ENCODE results near the gene CD80. TPM values are rescaled to one million over a fixed set of nuclear protein-coding genes. Genes with fewer than 3 reads are reported as not detected.

The CD80 gene
- total and polyA plus RNA-seq, 2 of the 8 experiments (the other 6 are each of a cell fraction or from before 2014, with no cell fraction given), result 0.11 TPM; not detected in 1

DNA sequence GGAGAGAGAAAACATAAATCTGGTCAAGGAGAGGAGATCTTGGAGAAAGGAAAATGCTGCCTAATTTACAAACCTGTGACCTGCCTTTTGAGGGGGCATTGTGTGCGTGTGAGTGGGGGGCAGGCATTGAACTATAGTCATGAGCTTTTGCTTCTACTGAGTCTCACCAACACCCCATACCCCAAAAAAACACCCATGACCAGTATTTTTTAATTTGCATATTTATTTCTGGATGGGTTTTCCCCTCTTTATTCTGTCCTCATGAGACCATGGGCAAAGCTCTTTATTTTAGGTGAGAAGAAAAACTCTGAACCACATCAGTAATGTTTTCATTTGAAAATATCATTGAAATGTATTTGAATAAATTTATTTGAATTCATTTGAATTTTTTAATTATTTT is 20.6 kb downstream of the CD80 start (continued):
- no peak for TF ChIP-seq TAF1 (IDR thresholded peaks at IDR 0.05; ENCODE audit: low read depth, low read length)
